22Rv1 (cell line): ENCODE measurements around the gene MAP7D3.

Experiments
- ZFX ChIP-seq: fragments of 450-650 bp; IDR thresholded peaks from 2 replicates; pipeline ENCODE4 v1.6.1; 2017; ENCODE audit warnings: antibody characterized with exemption, borderline replicate concordance
- TF ChIP-seq, protein P1 (sequence below): fragments of 450-650 bp; IDR thresholded peaks from 2 replicates; pipeline ENCODE4 v1.5.1; 2017; ENCODE audit warnings: mild to moderate bottlenecking

DNA sequence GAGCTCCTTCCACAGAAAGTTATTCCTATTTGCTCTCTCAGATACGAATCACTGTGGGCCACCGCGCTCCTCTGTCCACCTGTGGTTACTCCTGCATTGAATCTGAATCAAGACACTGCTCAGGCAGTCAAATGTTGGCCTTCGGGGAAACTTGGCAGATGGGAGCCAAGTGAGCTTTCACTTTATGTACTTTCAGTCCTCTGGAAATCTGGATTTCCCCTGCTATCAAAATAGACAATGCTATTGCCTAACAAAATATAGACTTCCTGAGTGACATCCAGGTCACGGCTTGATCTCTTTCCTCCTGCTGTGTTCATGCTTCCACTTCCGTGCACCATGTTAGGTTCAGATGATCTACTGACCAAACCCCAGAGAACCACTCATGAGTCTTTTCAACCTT is 60.0 kb downstream of the MAP7D3 start:
- TF ChIP-seq, protein P1, sequence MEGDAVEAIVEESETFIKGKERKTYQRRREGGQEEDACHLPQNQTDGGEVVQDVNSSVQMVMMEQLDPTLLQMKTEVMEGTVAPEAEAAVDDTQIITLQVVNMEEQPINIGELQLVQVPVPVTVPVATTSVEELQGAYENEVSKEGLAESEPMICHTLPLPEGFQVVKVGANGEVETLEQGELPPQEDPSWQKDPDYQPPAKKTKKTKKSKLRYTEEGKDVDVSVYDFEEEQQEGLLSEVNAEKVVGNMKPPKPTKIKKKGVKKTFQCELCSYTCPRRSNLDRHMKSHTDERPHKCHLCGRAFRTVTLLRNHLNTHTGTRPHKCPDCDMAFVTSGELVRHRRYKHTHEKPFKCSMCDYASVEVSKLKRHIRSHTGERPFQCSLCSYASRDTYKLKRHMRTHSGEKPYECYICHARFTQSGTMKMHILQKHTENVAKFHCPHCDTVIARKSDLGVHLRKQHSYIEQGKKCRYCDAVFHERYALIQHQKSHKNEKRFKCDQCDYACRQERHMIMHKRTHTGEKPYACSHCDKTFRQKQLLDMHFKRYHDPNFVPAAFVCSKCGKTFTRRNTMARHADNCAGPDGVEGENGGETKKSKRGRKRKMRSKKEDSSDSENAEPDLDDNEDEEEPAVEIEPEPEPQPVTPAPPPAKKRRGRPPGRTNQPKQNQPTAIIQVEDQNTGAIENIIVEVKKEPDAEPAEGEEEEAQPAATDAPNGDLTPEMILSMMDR: no peak
- TF ChIP-seq ZFX: no peak
